Peyer's patch (tissue), 4 donors: ENCODE data around the gene RPL22.

Experiments
- CTCF ChIP-seq, 6 experiments: fragments of 450-650 bp in 4 of 6; fragments of 200-600 bp in 2 of 6; sonication (generic) in 1 of 6; IDR thresholded peaks; one replicate each; pipeline ENCODE4 v1.5.1; 2017 to 2019; ENCODE audit warnings: antibody characterized with exemption in 6 of 6, mild to moderate bottlenecking in 3 of 6, moderate library complexity in 1 of 6
- POLR2A ChIP-seq, 2 donors: fragments of 450-650 bp; IDR thresholded peaks; one replicate each; pipeline ENCODE4 v1.5.1; 2017; ENCODE audit warnings: antibody characterized with exemption in 2 of 2, mild to moderate bottlenecking in 2 of 2, moderate library complexity in 2 of 2

GRCh38 chr1:6247651-6248050, 48.3 kb upstream of the RPL22 start:
- TF ChIP-seq CTCF (IDR thresholded peaks at IDR 0.05) (no peak), POLR2A (IDR thresholded peaks at IDR 0.05) (no peak)
